ENCODE data around the gene PAX2. TPM values are rescaled to one million over a fixed set of nuclear protein-coding genes. Genes with fewer than 3 reads are reported as not detected.

Gene PAX2
- total and polyA plus RNA-seq, 4 donors, result not detected

GRCh38 chr10:100823194-100823593, 77.8 kb downstream of the PAX2 start:
- Histone ChIP-seq H3K27me3 (ENCODE audit: control insufficient read depth in 4 of 4, insufficient read depth in 4 of 4, low read length in 3 of 4) (peaks cover 2 to 15% (median 10%) of the 10 kb centered on the region in 4 donors), H3K27ac (ENCODE audit: low read depth in 1 of 2, low read length in 2 of 2) (no peak overlapping the region), H3K36me3 (ENCODE audit: control insufficient read depth in 4 of 4, insufficient read depth in 3 of 4, low read depth in 1 of 4, low read length in 3 of 4) (no peaks in the 10 kb centered on the region), H3K9me3 (ENCODE audit: control insufficient read depth in 4 of 4, low read length in 3 of 4) (no peaks in the 10 kb centered on the region), H3K9ac (ENCODE audit: low read depth in 1 of 2, low read length in 2 of 2) (no peak overlapping the region), H3K4me1 (ENCODE audit: control insufficient read depth in 4 of 4, insufficient read depth in 4 of 4, low read length in 3 of 4) (peaks cover 10 to 17% (median 14%) of the 10 kb centered on the region in 4 donors), H3K4me3 (ENCODE audit: low read depth in 1 of 3, low read length in 3 of 3) (no peak overlapping the region)
- no peak for DNase-seq (ENCODE audit: low spot score)
- TF ChIP-seq RAD21 (IDR thresholded peaks at IDR 0.05) (no peak), RXRA (IDR thresholded peaks at IDR 0.05) (no peak), HNF4G (IDR thresholded peaks at IDR 0.05) (no peak), GABPA (IDR thresholded peaks at IDR 0.05 in 1 of 2, conservative IDR thresholded peaks at IDR 0.05 in 1 of 2) (no peak), HNF4A (conservative IDR thresholded peaks at IDR 0.05) (no peak), EGR1 (IDR thresholded peaks at IDR 0.05; ENCODE audit: low read depth in 2 of 2) (no peak), FOXA2 (IDR thresholded peaks at IDR 0.05) (no peak)
- TF ChIP-seq, protein P1, sequence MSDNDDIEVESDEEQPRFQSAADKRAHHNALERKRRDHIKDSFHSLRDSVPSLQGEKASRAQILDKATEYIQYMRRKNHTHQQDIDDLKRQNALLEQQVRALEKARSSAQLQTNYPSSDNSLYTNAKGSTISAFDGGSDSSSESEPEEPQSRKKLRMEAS (IDR thresholded peaks at IDR 0.05), result no peak
- WGBS, result 52% methylated on average over 3 of the region's 3 CpGs

DNA sequence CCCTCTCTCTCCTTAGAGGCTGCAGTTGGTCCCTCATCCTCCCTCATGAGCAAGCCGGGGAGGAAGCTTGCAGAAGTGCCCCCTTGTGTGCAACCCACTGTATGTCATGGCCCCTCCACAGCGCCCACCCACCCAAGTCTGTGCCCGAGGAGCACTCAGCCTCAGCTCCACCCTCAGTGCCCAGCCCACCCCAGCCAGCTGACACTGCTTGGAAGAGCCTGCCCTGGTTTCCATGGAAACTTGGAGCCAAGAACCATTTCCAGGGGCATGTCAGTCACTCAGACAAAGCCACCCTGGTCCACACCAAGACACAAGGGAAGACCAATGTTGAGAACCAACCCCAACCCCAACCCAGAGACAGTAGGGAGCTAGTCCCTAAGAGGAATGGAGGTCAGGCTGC, 79.5 kb downstream of the PAX2 start:
- no peak overlapping the region for H3K9ac ChIP-seq (ENCODE audit: low read depth in 1 of 2, low read length in 2 of 2)
- DNase-seq (ENCODE audit: low spot score), result no peak
- no peak overlapping the region for H3K4me3 ChIP-seq (ENCODE audit: low read depth in 1 of 3, low read length in 3 of 3)
- TF ChIP-seq REST (IDR thresholded peaks at IDR 0.05), result no peak
- no peak for TF ChIP-seq RAD21 (IDR thresholded peaks at IDR 0.05)
- no peak for TF ChIP-seq CTCF (IDR thresholded peaks at IDR 0.05; ENCODE audit: low read depth, low read length, missing input control)
- TF ChIP-seq EGR1 (IDR thresholded peaks at IDR 0.05; ENCODE audit: low read depth in 2 of 2), result no peak
- TF ChIP-seq YY1 (IDR thresholded peaks at IDR 0.05), result no peak
- TF ChIP-seq ATF3 (IDR thresholded peaks at IDR 0.05), result no peak
- TF ChIP-seq SP1 (IDR thresholded peaks at IDR 0.05), result no peak
- no peak for TF ChIP-seq JUND (IDR thresholded peaks at IDR 0.05)
- no peak for TF ChIP-seq HNF4G (IDR thresholded peaks at IDR 0.05)
- no peak for TF ChIP-seq HNF4A (conservative IDR thresholded peaks at IDR 0.05)
- no peak for TF ChIP-seq NR2F2 (IDR thresholded peaks at IDR 0.05)
- TF ChIP-seq, protein P2, sequence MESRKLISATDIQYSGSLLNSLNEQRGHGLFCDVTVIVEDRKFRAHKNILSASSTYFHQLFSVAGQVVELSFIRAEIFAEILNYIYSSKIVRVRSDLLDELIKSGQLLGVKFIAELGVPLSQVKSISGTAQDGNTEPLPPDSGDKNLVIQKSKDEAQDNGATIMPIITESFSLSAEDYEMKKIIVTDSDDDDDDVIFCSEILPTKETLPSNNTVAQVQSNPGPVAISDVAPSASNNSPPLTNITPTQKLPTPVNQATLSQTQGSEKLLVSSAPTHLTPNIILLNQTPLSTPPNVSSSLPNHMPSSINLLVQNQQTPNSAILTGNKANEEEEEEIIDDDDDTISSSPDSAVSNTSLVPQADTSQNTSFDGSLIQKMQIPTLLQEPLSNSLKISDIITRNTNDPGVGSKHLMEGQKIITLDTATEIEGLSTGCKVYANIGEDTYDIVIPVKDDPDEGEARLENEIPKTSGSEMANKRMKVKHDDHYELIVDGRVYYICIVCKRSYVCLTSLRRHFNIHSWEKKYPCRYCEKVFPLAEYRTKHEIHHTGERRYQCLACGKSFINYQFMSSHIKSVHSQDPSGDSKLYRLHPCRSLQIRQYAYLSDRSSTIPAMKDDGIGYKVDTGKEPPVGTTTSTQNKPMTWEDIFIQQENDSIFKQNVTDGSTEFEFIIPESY (IDR thresholded peaks at IDR 0.05), result no peak
- TF ChIP-seq, protein P1 (IDR thresholded peaks at IDR 0.05), result no peak
- no peak for TF ChIP-seq FOXA1 (IDR thresholded peaks at IDR 0.05)
- no peak for TF ChIP-seq TAF1 (conservative IDR thresholded peaks at IDR 0.05)
- no peak for TF ChIP-seq GABPA (IDR thresholded peaks at IDR 0.05 in 1 of 2, conservative IDR thresholded peaks at IDR 0.05 in 1 of 2)
- no peak for TF ChIP-seq FOXA2 (IDR thresholded peaks at IDR 0.05)
- no peaks in the 10 kb centered on the region for H3K36me3 ChIP-seq (ENCODE audit: control insufficient read depth in 4 of 4, insufficient read depth in 3 of 4, low read depth in 1 of 4, low read length in 3 of 4)
- H3K27ac ChIP-seq (ENCODE audit: low read depth in 1 of 2, low read length in 2 of 2), result no peak overlapping the region
- no peaks in the 10 kb centered on the region for H3K9me3 ChIP-seq (ENCODE audit: control insufficient read depth in 4 of 4, low read length in 3 of 4)
- H3K4me1 ChIP-seq (ENCODE audit: control insufficient read depth in 4 of 4, insufficient read depth in 4 of 4, low read length in 3 of 4), result peaks cover 12 to 29% (median 20%) of the 10 kb centered on the region in 4 donors
- peaks cover 2 to 15% (median 8%) of the 10 kb centered on the region in 4 donors for H3K27me3 ChIP-seq (ENCODE audit: control insufficient read depth in 4 of 4, insufficient read depth in 4 of 4, low read length in 3 of 4)
- 48% methylated on average over 3 of the region's 3 CpGs for WGBS

All from liver (tissue), 9 donors.